ENCODE measurements around the gene DEXI.

DNA sequence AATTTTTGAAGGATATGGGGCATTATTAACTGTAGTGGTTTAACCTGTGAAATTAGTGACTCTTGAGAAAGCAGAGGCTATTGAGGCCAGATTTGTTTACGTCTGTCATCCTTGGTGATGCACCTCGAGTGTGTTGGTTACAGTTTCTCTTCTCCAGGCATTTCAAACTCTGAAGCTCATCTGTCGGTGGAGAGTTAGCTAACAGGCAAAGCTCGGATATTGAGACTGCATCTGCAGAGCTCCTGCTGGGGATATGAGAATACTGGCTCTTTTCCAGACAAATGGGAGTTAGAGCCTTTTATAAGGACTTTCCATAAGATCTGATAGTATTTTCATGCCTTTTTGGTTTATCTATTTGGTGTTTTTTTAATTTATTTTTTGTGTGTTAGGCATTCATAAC lies 8.8 kb upstream of the DEXI start:
- TF ChIP-seq CTCF (IDR thresholded peaks at IDR 0.05) (no peak), POLR2A (IDR thresholded peaks at IDR 0.05) (no peak), POLR2AphosphoS5 (IDR thresholded peaks at IDR 0.05) (no peak)
